HG03354 (cell line): ENCODE data around the gene SNORC.
"Not testable (repeated sequence)": the region's sequence is repeated elsewhere in the genome, so short reads cannot be mapped to it uniquely, and the experiment has no call there.

Experiments used
- ATAC-seq: cut with Tn5 transposase; IDR thresholded peaks from one replicate; pipeline ENCODE4 v1.9.1; 2021; ENCODE audit warnings: mild to moderate bottlenecking; ENCODE audit not compliant: unreplicated experiment, poor library complexity, severe bottlenecking

Gene SNORC

DNA sequence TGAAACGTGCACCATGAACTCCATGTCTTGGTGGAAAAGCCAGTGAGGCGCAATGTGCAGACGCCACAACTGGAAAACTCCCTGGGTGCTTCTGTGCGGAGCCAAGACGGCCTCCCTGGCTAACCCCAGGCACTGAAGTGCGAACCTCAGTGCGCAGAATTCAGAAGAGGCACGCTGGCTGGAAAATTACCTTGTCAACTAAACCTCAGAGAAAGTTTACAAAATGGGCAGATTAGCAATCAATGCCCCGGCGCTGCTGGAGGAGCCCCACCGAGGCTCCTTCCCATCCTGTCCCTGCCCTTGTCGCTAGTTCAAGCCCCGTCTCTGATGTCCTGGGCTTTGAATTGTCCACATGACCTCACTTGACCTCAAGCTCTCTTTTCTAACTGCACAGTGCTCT is 22.2 kb downstream of the SNORC start:
- no peak for ATAC-seq

- no peak for ATAC-seq
Measured at GRCh38 chr2:232892843-232893242, 22.8 kb downstream of the SNORC start.

DNA sequence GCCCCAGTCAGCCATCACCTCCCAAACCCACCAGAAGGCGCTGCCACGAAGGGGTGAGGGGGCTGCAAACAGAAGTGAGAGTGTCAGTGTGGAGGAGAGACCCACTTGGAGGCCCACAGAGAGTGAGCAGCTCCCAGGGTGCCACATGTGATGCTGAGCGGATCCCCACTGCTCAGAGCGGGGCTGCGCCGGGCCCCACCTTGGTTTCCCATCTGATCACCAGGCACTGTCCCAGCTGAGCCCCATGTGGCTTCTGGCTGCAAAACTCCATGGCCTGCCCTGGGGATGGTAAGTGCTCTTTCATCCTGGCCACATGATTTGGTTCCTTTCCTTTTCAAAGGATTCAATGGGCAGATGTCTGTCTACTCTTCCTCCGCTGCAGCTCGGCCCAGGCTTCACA is 23.8 kb downstream of the SNORC start:
- ATAC-seq, result no peak

- no peak for ATAC-seq
Measured at GRCh38 chr2:232894251-232894650, 24.2 kb downstream of the SNORC start.

DNA sequence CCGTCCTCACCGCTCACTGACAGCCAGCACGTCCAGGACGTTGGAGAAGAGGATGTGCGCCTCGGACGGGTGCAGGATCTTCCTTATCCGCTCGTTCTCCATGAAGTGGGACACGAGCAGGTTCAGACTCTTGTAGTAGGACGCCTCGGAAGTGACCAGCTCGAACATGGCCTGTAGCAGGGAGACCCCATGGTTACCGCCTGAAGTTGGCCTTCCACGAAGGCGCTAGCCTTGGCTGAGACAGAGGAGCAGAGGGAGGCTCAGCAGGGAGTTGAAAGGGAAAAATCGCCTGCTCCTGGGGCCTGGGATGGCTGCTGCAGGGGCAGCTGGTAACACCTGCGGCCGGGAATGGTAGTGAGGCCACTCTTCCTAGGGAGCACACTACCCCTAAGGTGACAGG is 24.7 kb downstream of the SNORC start:
- ATAC-seq, result no peak

GRCh38 chr2:232896111-232896510 is 26.0 kb downstream of the SNORC start:
- ATAC-seq, result no peak

- no peak for ATAC-seq
Measured at GRCh38 chr2:232896720-232897597, 26.9 kb downstream of the SNORC start.

DNA sequence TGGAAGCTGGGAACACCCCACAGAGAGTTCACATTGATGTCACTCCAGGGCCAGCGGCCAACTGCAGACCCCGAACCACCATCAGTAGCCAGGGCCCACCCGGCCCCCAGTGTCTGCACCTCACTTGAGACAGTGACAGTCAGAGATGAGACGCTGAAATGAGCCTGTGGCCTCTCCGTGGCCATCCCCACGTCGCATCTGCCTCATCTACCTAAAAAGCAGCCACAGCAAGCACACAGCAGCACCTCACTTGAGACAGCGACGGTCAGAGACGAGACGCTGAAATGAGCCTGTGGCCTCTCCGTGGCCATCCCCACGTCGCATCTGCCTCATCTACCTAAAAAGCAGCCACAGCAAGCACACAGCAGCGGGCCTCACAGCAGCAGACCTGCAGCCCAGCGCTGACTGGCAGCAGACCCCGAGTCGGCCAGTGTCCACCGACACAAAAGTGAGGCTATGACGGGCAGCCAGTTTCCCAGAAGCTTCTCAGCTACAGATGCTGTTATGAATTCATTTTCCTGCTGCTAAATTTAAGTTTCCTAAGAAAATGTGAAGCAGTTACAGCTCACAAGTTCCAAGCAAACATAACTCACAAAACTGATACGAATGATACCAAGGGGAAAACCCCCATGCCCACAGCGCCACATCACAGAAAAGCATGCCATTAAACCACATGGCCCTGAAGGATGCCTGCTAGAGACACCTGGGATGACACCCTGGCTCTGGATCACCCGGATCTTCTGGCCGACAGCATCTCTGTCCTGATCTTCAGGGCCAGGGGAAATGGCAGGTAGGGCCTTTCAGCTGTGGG is 27.7 kb downstream of the SNORC start:
- no peak for ATAC-seq

DNA sequence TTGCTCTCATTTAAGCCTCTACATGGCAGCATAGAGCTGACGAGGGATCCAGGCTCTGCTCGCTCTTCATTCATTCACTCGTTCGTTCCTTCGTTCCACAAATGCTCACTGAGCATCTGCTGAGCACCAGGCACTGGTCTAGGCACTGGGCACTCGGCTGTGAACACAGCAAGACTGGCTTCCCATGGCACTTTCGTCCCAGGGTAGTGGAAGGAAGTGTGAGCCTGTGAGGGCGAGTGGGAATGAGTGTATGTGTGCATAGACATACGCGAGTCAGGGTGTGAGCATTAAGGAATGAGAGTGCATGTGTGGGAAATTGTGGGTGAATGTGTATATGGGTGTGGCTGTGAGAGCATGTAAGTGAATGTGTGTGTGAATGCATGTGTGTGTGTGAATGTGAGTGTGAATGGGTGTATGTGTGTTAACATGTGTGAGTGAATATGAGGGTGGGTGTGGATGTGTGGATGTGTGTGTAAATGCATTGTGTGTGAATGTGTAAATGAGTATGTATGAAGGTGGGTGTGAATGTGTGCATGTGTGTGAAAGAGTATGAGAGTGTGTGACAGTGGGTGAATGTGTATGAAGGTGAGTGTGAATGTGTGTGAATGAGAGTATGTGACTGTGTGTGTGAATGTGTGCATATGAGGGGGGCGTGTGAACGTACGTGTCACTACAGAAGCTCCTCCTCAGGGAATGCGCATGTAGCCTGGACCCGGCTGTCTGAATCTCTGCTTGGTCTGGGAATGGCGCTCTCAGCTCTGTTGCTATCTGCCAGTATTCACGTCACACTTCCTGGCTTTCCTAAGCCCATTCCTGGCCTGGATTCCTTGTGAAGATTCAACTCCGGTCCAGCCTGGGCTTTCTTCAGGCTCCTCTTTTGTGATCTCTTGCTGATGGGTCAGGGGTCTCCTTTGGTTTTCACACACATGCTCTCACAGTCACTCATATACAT is 28.8 kb downstream of the SNORC start:
- no peak for ATAC-seq

DNA sequence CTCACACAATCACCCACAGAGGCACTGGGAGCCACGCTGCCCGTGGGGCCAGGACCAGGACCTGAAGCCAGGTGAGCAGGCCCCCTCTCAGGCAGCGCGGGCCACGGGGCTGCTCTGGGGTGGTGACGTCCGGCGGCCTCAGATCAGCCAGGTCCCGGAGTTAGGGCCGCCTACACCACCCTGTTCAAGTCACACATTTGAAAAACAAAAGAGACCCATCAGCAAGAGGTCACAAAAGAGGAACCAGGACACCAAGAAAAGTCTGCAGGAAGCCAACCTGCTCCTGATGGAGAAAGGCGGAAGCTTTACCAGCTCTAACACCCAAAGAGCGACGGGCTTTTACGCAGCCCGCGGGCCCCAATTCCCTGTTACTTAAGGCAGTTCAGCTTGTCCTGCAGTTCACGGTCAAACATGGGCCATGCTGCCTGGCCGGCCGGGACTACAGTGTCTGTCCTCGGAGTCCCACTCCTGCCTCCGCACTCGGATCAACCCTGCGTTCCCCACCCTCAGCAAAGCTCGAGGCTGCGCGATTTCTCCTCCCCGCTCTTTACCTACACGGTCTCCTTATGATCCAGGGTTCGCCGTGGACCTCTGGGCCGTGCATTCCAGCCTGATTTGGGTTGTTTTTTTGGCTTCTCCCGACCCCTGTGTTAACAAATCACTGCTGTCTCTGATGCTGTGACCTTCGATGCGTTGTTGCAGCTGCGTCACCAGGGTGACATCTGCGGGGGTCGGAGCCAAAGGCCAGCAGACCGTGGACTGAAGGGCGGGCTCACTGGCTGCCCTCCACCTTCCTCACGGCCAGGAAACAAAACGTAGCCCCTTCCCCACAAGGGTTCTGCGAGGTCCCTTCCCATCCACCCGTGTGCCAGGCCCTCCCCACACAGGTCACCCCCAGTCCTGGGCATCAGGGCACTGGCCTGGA is 31.0 kb downstream of the SNORC start:
- no peak for ATAC-seq

- no peak for ATAC-seq
Measured at GRCh38 chr2:232901736-232902578, 31.9 kb downstream of the SNORC start.

DNA sequence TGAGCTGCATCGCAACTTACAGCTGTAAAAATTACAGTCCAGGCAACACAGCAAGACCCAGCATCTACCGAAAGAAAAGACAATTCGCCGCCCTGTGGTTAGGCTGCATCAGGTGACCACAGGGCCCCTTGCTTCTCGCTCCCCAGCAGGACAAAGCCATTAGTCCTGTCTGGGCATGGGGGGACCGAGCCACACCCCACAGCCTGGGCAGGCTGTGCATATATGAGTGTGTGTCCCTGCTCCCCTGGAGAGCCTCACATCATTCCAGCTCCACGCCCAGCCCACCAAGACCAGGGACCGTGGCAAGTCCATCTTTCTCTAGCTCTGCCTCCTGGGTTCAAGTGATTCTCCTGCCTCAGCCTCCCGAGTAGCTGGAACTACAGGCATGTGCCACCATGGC is 33.9 kb downstream of the SNORC start:
- no peak for ATAC-seq

- ATAC-seq, result not testable (repeated sequence)
Measured at GRCh38 chr2:232906867-232907717, 37.0 kb downstream of the SNORC start.

- ATAC-seq, result not testable (repeated sequence)
Measured at GRCh38 chr2:232907718-232908085, 37.6 kb downstream of the SNORC start.

GRCh38 chr2:232908695-232909094 is 38.6 kb downstream of the SNORC start:
- no peak for ATAC-seq

DNA sequence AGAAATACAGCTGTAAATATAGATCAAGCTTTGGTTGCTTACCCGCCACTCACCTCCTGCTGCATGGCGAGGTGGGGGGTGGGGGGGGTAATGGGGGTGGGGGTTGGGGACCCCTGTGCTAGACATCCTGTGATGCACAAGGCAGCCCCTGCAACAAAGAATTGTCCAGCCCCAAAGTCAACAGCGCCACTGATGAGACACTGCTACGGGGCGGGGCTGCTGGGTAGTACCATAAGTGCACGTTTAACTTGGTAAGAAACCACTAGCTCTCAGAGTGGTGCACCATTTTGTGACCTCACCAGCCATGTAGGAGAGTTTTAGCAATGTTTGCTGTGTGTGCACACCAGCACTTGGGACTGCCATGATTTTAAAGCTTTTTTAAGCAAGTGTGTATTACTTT is 40.3 kb downstream of the SNORC start:
- ATAC-seq, result no peak

DNA sequence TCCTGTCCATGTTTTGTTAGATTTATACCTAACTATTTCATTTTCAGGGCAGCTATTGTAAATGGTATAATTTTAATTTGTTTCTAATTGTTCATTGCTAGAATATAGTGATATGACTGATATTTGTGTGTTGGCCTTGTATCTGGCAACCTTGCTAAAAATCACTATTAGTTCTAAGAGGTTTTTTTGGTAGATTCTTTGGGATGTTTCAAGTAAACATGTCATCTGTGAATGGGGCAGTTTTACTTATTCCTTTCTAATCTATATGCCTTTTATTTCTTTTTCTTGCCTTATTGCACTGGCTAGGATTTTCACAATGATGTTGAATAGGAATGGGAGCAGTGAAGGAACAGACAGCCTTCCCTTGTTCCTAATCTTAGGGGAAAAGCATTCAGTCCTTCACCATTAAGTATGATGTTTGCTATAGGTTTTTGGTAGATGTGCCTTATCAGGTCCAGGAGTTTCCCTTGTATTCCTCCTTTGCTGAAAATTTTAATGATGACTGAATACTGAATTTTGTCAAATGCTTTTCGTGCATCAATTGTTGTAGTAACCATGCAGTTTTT is 41.7 kb downstream of the SNORC start:
- no peak for ATAC-seq
